RWPE2 (cell line): ENCODE results near the gene PNPLA1.

Source experiments
- ATAC-seq: fragments of 200-7000 bp; cut with Tn5 transposase; 3 replicates; pipeline ENCODE4 v1.9.1; 2021; ENCODE audit warnings: low read depth
- DNase-seq: peaks from one replicate; pipeline ENCODE4 v3.0.0-alpha.2; 2020; ENCODE audit warnings: low spot score
- H3K27ac ChIP-seq: fragments of 450-650 bp; 2 replicates; pipeline ENCODE4 v1.5.1; 2017; ENCODE audit warnings: mild to moderate bottlenecking; ENCODE audit not compliant: poor library complexity, severe bottlenecking
- H3K27me3 ChIP-seq: fragments of 250-450 bp; sonication (Bioruptor Pico); 2 replicates; pipeline ENCODE4 v1.5.1; 2021; ENCODE audit warnings: mild to moderate bottlenecking, moderate library complexity; ENCODE audit not compliant: insufficient read depth, poor library complexity, severe bottlenecking
- H3K36me3 ChIP-seq: fragments of 250-450 bp; sonication (Bioruptor Pico); 2 replicates; pipeline ENCODE4 v1.5.1; 2020; ENCODE audit warnings: low read depth, mild to moderate bottlenecking, moderate library complexity
- H3K4me1 ChIP-seq: fragments of 250-450 bp; sonication (Bioruptor Pico); 2 replicates; pipeline ENCODE4 v1.5.1; 2021; ENCODE audit warnings: mild to moderate bottlenecking, moderate library complexity; ENCODE audit not compliant: insufficient read depth, poor library complexity, severe bottlenecking
- H3K4me3 ChIP-seq: fragments of 250-450 bp; sonication (Bioruptor Pico); 2 replicates; pipeline ENCODE4 v1.5.1; 2021; ENCODE audit warnings: mild to moderate bottlenecking, moderate library complexity; ENCODE audit not compliant: severe bottlenecking
- H3K9me3 ChIP-seq: fragments of 250-450 bp; sonication (Bioruptor Pico); 2 replicates; pipeline ENCODE4 v1.5.1; 2021; ENCODE audit warnings: mild to moderate bottlenecking, moderate library complexity; ENCODE audit not compliant: severe bottlenecking
- CTCF ChIP-seq: fragments of 450-650 bp; IDR thresholded peaks from one replicate; pipeline ENCODE4 v1.5.1; 2017; ENCODE audit warnings: mild to moderate bottlenecking, moderate library complexity; ENCODE audit not compliant: poor library complexity, severe bottlenecking

PNPLA1 gene

GRCh38 chr6:36249536-36249935, 20.3 kb upstream of the PNPLA1 start:
- Histone ChIP-seq H3K4me3 (no peak overlapping the region), H3K36me3 (no peaks in the 10 kb centered on the region), H3K27me3 (no peaks in the 10 kb centered on the region), H3K9me3 (no peaks in the 10 kb centered on the region), H3K27ac (no peak overlapping the region), H3K4me1 (peaks cover 14% of the 10 kb centered on the region)
- no peak for ATAC-seq
- DNase-seq = no peak
- no peak for TF ChIP-seq CTCF

- no peaks in the 10 kb centered on the region for H3K27me3 ChIP-seq
These were observed 17.9 kb upstream of the PNPLA1 start for GRCh38 chr6:36252005-36252404.

GRCh38 chr6:36263390-36264000, 6.4 kb upstream of the PNPLA1 start:
- H3K27ac ChIP-seq = no peak overlapping the region
- TF ChIP-seq CTCF = no peak
- no peak for DNase-seq
- no peaks in the 10 kb centered on the region for H3K9me3 ChIP-seq
- ATAC-seq = no peak
- peaks cover 12% of the 10 kb centered on the region for H3K27me3 ChIP-seq
- no peak overlapping the region for H3K4me3 ChIP-seq
- H3K4me1 ChIP-seq = no peaks in the 10 kb centered on the region
- H3K36me3 ChIP-seq = no peaks in the 10 kb centered on the region

More at GRCh38 chr6:36252005-36252404, 17.9 kb upstream of the PNPLA1 start:
- DNase-seq = no peak
- no peak for ATAC-seq
- TF ChIP-seq CTCF = no peak
- no peak overlapping the region for H3K27ac ChIP-seq
- peaks cover 14% of the 10 kb centered on the region for H3K4me1 ChIP-seq
- no peaks in the 10 kb centered on the region for H3K9me3 ChIP-seq
- no peak overlapping the region for H3K4me3 ChIP-seq
- H3K36me3 ChIP-seq = no peaks in the 10 kb centered on the region

GRCh38 chr6:36265744-36266143, 4.1 kb upstream of the PNPLA1 start:
- Histone ChIP-seq H3K9me3 (no peaks in the 10 kb centered on the region), H3K36me3 (no peaks in the 10 kb centered on the region), H3K27me3 (peaks cover 12% of the 10 kb centered on the region), H3K4me3 (no peak overlapping the region), H3K27ac (no peak overlapping the region), H3K4me1 (no peaks in the 10 kb centered on the region)
- DNase-seq (no peak), ATAC-seq (no peak)
- TF ChIP-seq CTCF = no peak

GRCh38 chr6:36266913-36267644, 2.8 kb upstream of the PNPLA1 start:
- Histone ChIP-seq H3K4me3 (no peak overlapping the region), H3K36me3 (no peaks in the 10 kb centered on the region), H3K27ac (no peak overlapping the region), H3K4me1 (no peaks in the 10 kb centered on the region), H3K9me3 (no peaks in the 10 kb centered on the region), H3K27me3 (peaks cover 12% of the 10 kb centered on the region)
- TF ChIP-seq CTCF = no peak
- no peak for DNase-seq
- no peak for ATAC-seq
